ENCODE measurements around the gene RPUSD3. TPM values are rescaled to one million over a fixed set of nuclear protein-coding genes. Genes with fewer than 3 reads are reported as not detected.

Gene RPUSD3
- total and polyA plus RNA-seq, 9 of the 15 experiments (the other 6 are each of a cell fraction or from before 2014, with no cell fraction given), result 13.8 to 99.0 (median 59.3) TPM

DNA sequence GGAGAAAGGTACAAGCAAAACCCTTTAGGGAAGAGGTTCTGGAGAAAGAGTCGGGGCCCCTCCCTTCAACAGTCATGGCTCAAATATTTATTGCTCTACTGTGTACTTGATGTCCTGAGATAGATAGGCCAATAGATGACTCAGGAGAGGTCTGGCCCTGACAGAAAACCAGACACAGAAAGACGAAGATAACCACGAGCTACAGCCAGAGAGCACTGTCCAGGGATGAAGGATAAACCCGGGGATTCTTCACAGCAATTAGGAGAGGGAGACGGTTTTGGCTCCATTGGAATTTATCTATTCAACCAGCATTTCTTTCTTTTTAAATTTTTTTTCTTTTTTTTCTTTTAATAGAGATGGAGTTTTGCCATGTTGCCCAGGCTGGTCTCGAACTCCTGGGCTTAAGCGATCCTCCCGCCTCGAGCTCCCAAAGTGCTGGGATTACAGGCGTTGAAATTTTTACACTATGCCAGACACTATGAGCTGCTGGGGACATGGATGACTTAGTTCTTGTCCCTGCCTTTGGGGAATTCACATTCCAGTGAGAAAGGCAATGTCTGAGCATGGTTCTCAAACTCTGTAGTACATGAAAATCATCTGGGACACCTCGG lies 40.9 kb upstream of the RPUSD3 start (continued):
- TF ChIP-seq, protein P1, sequence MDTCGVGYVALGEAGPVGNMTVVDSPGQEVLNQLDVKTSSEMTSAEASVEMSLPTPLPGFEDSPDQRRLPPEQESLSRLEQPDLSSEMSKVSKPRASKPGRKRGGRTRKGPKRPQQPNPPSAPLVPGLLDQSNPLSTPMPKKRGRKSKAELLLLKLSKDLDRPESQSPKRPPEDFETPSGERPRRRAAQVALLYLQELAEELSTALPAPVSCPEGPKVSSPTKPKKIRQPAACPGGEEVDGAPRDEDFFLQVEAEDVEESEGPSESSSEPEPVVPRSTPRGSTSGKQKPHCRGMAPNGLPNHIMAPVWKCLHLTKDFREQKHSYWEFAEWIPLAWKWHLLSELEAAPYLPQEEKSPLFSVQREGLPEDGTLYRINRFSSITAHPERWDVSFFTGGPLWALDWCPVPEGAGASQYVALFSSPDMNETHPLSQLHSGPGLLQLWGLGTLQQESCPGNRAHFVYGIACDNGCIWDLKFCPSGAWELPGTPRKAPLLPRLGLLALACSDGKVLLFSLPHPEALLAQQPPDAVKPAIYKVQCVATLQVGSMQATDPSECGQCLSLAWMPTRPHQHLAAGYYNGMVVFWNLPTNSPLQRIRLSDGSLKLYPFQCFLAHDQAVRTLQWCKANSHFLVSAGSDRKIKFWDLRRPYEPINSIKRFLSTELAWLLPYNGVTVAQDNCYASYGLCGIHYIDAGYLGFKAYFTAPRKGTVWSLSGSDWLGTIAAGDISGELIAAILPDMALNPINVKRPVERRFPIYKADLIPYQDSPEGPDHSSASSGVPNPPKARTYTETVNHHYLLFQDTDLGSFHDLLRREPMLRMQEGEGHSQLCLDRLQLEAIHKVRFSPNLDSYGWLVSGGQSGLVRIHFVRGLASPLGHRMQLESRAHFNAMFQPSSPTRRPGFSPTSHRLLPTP (IDR thresholded peaks at IDR 0.05; ENCODE audit: borderline replicate concordance, extremely low read depth, insufficient read length), result peak; percentile 37
- TF ChIP-seq, protein P2, sequence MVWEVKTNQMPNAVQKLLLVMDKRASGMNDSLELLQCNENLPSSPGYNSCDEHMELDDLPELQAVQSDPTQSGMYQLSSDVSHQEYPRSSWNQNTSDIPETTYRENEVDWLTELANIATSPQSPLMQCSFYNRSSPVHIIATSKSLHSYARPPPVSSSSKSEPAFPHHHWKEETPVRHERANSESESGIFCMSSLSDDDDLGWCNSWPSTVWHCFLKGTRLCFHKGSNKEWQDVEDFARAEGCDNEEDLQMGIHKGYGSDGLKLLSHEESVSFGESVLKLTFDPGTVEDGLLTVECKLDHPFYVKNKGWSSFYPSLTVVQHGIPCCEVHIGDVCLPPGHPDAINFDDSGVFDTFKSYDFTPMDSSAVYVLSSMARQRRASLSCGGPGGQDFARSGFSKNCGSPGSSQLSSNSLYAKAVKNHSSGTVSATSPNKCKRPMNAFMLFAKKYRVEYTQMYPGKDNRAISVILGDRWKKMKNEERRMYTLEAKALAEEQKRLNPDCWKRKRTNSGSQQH (CRISPR knock-in tag; IDR thresholded peaks at IDR 0.05), result no peak
- TF ChIP-seq ZKSCAN8 (CRISPR knock-in tag; IDR thresholded peaks at IDR 0.05) (0 out of 2 replicates have a peak, but pooled peaks have one; percentile 24), MCM7 (IDR thresholded peaks at IDR 0.05) (no peak), PYGO2 (tag; IDR thresholded peaks at IDR 0.05) (no peak), MEIS2 (IDR thresholded peaks at IDR 0.05; ENCODE audit: partially characterized antibody) (peak; percentile 93), SRF (CRISPR knock-in tag; IDR thresholded peaks at IDR 0.05) (no peak), NCOA2 (IDR thresholded peaks at IDR 0.05; ENCODE audit: partially characterized antibody in 2 of 2) (no peak), DPF2 (IDR thresholded peaks at IDR 0.05) (peak; percentile 94), TAF15 (IDR thresholded peaks at IDR 0.05; ENCODE audit: low read depth, low read length) (no peak), RAD21 (CRISPR knock-in tag; conservative IDR thresholded peaks at IDR 0.05 in 1 of 2, IDR thresholded peaks at IDR 0.05 in 1 of 2) (peak in 1 of 2 experiments; percentile 15; a peak in 1 of 4 replicates), ZNF707 (CRISPR knock-in tag; conservative IDR thresholded peaks at IDR 0.05) (no peak), OTX1 (CRISPR knock-in tag; IDR thresholded peaks at IDR 0.05) (no peak)
- TF ChIP-seq, protein P3, sequence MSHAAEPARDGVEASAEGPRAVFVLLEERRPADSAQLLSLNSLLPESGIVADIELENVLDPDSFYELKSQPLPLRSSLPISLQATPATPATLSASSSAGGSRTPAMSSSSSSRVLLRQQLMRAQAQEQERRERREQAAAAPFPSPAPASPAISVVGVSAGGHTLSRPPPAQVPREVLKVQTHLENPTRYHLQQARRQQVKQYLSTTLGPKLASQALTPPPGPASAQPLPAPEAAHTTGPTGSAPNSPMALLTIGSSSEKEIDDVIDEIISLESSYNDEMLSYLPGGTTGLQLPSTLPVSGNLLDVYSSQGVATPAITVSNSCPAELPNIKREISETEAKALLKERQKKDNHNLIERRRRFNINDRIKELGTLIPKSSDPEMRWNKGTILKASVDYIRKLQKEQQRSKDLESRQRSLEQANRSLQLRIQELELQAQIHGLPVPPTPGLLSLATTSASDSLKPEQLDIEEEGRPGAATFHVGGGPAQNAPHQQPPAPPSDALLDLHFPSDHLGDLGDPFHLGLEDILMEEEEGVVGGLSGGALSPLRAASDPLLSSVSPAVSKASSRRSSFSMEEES (CRISPR knock-in tag; IDR thresholded peaks at IDR 0.05), result no peak
- TF ChIP-seq, protein P4, sequence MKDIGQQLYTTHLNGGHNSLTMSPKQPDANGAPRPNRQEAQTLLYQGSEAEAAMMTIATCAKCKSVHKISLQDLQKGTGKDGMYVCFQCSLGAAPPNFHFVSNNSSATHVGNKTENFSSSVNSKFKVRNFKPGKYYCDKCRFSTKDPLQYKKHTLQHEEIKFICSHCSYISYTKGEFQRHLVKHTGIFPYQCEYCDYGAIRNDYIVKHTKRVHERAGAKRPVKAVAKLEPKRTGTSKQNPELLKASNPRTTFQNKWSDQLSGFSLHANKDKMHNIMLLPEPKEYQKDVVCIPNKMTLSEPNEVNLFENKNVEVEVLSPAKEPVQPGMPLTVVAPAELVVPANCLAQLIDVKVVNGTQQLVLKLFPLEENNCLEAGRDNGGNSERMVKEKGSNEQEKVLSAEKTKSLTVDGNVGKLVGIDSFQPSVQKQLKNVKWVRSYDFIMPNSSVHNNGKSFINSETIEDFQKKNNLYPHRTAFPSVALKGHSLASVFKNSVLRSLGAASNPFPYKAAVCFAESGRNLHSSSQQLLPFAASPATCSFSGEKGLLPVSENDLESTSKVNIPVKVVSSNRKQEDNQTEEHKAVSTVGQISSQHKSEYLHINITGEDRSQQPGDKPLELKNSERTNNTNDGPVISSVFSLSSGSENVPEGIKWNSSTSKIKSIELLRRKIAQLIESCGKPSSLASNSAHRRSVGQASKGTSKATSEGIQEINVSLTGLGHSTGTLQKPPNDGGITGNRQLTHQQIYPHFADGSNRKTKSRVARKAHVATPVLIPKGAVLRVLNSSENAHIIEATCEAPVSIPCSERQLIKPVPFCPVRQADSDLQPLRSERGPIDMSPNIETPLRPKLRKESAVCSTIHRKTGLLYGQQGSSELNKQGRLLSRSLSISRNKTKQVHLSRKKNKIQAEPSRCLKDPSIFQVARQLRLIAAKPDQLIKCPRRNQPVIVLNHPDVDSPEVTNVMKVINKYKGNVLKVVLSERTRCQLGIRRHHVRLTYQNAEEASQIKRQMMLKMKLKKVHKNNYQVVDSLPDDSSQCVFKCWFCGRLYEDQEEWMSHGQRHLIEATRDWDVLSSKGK (CRISPR knock-in tag; IDR thresholded peaks at IDR 0.05), result no peak
- TF ChIP-seq, protein P5, sequence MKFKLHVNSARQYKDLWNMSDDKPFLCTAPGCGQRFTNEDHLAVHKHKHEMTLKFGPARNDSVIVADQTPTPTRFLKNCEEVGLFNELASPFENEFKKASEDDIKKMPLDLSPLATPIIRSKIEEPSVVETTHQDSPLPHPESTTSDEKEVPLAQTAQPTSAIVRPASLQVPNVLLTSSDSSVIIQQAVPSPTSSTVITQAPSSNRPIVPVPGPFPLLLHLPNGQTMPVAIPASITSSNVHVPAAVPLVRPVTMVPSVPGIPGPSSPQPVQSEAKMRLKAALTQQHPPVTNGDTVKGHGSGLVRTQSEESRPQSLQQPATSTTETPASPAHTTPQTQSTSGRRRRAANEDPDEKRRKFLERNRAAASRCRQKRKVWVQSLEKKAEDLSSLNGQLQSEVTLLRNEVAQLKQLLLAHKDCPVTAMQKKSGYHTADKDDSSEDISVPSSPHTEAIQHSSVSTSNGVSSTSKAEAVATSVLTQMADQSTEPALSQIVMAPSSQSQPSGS (CRISPR knock-in tag; IDR thresholded peaks at IDR 0.05), result no peak

Data from K562 (cell line).